ENCODE results near the gene MYH8.
A peak's percentile ranks its signal among the peaks of the same experiment; 100 is the strongest.

The MYH8 gene

DNA sequence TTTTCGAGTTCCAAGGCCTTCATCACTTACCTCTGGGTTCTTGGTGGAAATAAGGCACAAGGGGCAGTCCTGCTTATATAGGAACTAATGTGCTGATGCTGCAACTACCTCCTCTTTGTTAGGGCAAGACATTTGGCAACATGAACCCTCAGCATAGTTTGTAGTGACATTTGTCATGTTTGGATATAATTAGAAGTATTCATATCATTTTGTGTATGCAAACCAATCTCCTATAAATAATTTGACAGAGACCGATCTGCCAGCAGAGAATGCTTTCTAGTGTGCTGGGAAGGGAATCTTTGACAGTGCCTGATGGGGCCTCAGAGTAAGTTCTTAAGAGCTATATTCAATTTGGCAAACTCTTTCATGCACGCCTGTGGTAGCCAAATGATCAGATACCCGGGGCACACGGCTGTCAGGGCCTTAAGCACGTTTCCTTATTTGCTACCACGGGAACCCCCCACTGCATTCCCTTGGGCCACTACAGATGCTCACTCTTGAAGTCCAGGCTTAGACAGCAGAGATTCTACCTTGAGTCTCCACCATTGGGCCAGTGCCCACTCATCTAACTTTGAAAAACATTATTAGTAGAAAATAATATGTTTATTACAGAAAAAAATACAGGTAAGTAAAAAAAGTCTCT, at the start of gene MYH8:
Gene MYH8, minus strand, starts transcription at position 51 of the 643 bp plus-strand sequence. CDS start 1,723 bp downstream, outside the sequence.
- DNase-seq: no peak

DNA sequence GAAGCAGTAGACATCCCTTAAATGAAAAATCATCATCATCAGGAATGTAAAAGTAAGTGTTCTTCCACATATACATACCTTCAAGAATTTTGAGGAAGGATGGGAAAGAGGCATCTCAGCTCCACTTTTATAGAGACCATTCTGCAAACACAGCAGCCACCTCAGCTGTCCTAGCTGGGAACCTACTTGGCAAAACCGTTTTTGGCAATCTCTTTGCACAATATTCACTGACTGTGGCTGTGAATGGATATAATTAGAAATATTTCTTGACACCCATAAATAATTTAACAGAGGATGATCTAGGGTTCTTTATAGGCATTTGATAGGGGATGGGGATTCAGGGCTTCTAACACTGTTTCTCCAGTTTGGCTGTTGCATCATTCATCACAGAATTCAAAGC, 47.7 kb upstream of the MYH8 start, which contains the start of gene MYH4:
Gene MYH4, minus strand, starts transcription at position 101 of the 400 bp plus-strand sequence. CDS start 2,814 bp downstream, outside the sequence.
- DNase-seq: no peak

DNA sequence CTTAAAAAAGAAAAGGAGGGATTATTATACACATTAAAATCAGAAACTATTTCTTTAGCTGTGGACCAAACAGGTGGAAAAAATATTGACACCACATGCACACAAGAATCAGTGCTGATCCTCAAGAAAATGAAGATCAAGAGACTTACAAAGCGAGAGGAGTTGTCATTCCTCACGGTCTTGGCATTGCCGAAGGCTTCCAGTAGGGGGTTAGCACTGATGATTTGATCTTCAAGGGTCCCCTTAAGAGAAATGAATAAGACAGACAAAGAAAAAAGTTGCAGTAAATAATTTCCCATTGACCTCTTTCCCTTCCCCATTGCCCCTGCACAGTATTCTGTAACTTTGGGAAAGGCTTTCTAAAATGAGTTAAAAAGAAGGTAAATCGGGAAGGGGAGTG, 41.7 kb upstream of the MYH8 start:
- DNase-seq: no peak

DNA sequence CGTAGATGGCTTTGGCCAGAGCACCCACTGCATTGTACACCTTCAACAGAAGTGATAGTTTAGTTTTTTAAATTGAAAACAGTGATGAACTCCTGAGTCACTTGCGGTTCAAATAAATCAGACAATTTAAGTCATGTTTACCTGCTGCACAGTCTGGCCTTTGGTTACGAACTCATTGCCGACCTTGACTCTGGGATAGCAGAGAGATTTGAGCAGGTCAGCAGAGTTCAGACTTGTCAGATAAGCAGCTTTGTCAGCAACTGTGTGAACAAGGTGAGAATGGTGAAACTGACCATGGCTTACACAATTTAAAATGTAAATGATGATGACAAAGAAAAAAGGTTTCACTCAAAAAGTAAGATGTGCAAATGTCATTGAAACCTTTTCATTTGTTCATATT, 38.3 kb upstream of the MYH8 start:
- no peak for DNase-seq

DNA sequence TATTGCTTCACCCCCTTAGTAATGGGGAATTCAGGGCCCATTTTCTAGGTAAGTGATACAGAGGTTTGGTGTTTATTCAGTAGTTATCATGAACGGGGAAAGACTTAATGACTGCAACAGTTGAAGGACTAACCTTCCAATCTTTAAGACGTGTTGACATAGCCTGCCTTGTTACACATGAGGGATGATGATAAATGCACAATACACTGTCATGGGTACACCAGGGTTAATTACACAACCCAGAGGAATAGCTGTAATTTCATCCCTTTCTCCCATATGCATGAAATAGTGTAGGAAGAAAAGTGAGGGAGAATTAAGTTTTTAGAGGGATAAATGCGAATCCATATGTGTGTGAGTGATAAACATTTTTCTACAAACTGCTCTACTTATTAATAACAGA, 37.0 kb upstream of the MYH8 start:
- no peak for DNase-seq

DNA sequence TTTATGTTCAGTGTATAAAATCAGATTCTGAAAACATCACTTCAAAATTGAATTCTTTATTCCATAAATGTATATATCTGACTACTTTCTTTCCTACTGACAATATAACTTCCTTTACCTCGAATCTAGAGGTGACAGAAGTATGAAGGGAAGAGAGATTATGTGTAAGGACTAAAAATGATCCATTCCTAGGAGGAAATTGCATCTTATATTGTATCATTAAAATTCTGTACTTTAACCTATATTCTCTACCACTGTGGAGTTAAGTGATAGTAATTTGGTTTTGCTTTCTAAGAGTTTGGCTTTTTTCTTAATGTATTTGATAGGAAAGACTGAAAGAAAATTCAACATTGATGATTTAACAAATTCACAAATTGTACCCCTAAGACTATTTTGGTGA, 36.2 kb upstream of the MYH8 start:
- no peak for DNase-seq

DNA sequence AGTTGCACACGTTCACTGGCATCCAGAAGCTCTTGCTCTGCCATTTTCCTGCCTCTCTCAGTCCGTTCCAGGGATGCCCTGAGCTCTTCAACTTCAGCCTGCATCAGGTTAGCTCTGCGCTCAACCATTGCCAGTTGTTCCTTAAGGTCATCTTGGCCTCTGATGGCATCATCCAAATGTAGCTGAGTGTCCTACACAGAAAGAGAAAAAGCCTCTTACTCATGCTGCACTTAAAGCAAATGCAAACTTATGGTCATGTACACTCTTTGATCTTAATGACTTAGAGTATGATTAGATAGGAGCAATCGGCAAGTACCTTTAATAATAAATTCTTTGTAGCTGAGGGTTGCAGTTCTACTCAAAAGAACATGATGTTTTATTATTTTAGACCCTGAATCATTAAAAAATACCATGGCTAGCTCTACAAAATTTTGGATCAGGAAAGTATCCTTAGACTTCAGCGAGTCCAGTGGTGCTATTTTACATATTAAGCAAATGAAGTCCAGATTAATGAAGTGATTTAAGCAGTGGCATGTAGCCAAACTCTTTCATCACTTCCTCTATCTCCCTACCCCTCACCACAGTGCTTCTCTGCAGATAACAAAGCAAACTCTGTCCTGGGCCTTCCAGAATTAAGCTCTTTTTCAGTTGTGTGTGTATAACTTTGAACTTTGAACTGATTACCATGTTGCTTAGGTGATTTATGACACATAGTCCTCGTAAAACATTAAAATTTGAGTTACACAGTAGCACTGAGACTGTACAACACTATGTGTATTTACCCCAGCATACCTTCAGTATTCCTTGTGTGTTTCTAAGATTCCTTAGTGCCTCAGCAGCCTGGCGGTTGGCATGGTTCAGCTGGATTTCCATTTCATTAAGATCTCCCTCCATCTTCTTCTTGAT, 25.5 kb upstream of the MYH8 start:
- peak; percentile 0 for DNase-seq

DNA sequence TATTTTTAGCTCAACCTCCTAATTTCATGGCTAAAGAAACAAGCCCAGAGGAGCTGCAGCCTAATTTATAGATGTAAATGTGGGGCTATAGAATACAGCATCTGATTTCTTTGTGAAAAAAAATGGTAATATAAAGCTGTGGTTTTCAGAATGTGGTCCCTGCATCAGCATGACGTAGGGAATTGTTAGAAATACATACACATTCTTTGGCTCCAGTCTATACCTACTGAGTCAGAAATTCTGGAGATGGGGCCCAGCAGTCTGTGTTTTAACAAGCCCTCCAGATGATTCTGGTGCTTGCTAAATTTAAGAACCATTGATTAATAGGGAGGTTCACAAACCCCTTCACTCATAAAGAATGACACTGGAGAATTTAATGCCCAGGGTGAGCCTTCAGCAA, 18.1 kb upstream of the MYH8 start:
- DNase-seq: no peak

DNA sequence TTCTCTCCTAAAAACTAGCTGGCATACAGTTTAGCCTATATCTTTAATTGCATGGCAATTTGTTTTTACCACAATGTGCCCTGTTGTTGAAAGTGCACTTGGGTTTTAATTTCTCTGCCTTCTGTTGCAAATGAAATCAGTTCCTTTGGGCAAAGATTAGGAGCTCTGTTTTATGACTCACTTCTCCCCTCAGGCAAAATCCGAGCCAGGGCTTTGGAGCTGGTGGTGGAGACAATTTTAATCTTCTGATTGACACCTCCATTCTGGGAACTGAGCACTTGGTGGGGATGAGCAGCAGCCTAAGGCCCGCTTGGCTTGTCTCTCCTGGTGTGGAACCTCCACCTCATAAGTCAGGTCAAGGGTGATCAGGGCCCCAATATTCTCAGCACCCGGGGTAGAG, 13.3 kb upstream of the MYH8 start:
- DNase-seq: no peak

DNA sequence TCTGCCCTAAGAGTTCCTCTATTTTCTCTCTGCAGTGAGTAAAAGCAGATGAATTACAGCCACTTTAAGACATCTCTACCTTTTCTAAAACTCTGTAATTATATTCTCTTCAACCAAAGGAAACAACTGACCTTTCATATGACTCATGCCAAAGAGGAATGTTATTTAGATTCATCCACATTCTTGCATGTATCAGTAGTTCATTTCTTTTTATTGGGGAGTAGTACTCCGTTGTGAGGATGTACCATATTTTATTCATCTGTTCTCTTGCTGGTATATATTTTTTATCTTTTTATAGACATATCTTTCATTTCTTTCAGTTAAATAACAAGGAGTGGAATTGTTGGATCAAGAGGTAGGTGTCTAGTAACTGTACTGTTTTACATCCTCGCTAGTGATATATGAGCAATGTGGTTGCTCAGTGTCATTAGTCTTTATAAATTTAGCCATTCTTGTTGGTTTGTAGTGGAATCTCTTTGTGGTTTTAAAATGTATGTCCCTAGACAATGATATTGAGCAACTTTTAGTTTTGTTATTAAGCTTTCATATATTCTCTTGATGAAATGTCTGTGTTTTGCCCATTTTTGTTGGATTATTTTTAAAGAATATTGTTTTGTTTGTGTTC, 7.8 kb upstream of the MYH8 start:
- no peak for DNase-seq

DNA sequence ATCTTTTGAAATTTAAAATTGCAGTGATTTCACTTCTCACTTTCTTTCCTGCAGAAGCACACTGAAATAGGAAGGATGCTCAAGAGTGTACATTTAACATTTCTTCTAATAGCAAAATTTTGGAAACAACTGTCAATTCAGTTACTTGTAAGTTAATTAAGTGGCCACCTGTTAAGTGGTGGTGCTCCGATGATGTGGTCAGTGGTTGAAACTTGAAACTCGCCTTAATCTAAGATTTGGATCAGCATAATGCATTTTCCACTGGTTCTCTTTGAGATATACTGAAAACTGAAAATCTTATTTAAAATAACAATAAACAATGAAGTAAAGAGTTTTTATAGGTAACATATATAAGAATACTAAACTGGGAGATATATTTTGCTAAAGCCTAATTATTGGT, 7.0 kb upstream of the MYH8 start:
- DNase-seq: no peak

DNA sequence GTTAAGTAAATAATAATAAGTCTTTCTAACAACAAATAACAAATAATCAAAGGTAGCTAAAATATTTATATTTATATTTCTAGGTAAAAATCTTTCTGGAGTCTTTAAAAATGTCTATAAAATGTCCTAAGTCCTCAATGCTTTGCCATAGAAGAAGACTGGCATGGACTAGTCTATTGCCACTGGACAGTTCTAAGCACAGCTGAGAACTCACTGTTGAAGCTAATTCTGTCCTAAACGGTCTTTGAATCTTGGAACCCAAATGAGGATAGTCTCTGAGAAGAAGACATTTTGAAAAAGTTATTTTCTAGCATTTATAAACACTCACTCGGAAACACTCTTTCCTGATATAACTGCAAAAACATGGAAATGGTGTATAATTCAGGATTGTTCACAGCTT, 539 bp downstream of the MYH8 start:
- DNase-seq: no peak

DNA sequence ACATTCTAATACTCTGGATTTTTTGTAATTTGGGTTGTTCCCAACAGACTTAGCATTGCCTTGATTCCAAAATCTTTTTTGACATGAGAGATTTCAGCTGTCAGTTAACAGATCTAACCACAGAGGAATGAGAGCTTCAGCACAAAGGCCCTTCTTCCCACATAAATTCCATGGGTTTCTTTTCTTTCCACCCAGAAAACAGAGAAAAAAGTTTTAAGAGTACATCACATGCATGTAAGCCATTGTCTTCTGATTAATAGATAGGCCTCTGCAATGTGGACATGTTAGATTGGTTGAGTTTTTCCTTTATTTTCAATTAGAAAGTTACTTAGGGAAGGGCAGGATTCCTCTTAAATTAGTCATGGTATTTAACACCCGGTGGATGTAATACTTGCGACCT, 939 bp downstream of the MYH8 start:
- DNase-seq: no peak

DNA sequence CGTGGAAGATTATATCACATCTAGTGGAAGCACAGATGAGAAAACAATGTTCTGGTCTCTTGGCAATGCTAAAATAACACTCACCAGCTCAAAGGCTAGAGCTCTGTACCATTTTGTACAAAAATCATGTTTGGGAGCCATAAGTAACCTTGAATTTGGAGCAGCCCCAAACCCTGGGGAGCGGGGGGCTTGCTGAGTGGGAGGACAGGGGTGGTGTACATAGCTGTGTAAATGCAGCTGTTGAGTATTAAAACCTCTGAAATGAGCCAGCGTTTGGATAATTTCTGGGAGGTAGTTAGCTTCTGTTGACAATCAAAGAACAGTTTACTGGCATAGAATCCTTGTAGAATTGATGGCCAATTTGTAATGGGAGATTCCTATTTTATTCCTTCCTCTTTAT, 4.3 kb downstream of the MYH8 start:
- no peak for DNase-seq

DNA sequence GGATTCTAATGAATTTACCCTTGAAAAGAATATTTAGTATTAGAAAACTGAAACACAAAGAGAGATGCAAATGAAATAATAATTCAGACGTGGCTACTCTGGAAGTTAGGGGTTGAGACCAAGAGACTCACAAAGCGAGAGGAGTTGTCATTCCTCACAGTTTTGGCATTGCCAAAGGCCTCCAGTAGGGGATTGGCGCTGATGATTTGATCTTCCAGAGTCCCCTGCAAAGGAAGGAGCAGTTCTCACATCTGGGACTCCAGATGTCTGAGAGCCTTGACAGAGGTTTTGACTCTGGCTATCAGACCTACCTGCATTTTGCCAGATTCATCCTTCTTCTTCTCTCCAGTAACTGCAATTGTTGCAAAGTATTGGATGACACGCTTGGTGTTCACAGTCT, 6.6 kb downstream of the MYH8 start:
- DNase-seq: no peak

DNA sequence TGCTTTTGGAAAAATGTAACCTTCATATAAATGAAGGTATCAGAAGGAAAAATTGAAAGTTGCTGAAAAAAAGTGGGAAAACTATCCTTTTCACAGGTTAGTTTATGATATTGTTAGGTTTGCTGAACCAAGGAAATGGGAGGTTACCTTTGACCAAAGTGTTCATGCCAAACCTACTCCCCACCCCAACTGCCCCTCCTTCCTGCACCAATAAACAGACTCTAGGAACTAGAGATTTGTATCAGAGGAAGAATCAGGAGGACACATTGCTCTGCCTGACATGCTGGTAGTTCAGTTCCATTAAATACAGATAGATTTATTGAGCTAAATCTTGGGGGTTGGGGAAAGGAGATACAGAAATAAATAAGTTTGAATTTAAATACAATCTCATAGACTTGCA, 18.2 kb downstream of the MYH8 start:
- DNase-seq: no peak

DNA sequence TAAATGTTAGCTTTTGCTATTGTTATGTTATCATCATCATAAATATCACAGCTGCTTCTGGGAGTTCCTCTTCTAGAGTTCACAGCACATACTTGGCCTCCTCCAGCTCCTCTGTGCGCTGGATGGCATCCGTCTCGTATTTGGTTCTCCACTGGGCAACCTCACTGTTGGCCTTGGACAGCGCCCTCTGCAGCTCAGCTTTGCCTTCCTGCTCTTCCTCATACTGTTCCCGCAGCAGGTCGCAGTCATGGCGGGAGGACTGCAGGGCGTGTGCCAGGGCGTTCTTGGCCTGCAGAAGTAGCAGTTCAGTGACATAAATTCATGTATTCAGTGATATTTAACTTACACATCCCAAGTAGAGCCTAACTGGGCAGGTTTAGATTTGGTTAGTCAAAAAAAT, 23.4 kb downstream of the MYH8 start:
- no peak for DNase-seq

DNA sequence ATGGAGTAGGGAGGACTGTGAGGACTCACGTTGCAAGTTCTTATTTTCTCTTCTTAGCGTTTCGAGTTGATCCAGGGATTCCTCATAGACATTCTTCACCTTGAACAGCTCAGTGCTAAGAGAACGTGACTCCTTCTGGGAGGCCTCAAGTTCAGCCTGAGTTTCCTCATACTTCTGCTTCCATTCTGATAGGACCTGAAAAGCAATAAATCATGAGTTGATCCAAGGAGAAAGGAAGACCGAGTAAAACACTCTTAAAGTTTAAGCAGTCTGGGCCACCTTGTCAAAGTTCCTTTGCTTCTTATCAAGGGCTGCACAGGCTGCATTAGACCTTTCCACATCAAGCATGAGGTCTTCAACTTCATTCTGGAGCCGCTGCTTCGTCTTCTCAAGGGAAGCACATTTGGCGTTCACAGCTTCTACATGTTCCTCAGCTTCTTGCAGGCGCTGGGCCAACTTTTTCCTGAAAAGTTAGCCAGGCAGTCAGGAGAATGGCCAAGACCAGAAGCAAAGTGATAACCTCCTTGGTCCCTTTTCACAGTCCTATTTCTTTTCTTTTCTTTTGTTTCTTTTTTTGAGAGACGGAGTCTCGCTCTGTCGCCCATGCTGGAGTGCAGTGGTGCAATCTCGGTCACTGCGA, 25.1 kb downstream of the MYH8 start:
- no peak for DNase-seq

DNA sequence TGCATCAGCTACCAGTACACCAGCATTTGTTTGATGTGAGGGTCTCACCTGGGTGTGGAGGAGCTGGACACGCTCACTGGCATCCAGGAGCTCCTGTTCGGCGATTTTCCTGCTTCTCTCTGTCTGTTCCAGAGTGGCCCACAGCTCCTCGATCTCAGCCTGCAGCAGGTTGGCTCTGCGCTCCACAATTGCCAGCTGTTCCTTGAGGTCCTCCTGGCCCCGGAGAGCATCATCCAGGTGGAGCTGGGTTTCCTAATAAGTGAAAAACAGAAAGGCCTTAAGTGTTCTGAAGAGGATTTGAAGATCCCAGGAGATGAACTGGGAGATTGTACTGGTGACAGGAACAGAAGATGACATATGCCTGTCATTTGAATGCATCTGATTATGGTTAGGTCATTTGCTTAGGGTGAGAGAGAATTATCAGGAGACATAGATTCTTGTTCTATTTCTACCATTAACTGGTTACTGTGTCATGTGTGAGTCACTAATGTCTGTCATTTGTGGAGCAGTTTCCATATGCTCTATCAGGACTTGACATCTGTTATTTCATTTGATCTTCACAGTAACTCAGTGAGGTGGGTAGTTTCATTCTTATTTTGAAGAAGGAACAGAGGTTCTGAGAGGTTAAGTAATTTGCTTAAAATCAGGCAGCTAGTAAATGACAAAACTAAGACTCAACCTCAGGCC, 27.4 kb downstream of the MYH8 start:
- no peak for DNase-seq

DNA sequence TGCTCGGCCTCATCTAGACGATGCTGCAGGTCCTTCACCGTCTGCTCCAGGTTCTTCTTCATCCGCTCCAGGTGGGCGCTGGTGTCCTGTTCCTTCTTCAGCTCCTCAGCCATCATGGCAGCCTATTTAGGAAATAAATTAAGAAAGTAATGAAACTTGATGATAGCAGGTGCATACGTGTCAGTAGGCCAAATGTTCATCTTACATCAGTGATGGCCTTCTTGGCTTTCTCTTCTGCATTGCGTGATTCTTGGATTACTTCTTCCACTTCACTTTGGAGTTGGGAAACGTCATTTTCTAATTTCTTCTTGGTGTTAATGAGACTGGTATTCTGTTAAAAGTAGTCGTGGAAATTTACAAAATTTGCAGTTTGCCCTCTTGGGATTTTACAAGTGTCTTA, 28.9 kb downstream of the MYH8 start:
- DNase-seq: no peak

DNA sequence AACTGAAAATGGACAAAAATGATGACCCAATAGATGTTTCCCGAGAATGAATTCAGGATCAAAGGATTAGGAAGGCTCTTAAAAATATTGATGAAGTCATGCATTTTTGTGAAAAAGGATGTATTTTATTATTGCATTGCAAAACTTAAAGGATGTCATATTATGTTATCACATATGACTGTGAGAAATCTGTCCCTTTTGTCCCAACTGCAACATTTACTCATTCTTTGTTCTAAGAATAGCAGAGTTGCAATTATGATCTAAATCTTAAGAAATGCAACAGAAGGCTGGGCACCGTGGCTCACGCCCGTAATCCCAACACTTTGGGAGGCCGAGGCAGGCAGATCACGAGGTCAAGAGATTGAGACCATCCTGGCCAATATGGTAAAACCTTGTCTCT, 35.9 kb downstream of the MYH8 start:
- no peak for DNase-seq

DNA sequence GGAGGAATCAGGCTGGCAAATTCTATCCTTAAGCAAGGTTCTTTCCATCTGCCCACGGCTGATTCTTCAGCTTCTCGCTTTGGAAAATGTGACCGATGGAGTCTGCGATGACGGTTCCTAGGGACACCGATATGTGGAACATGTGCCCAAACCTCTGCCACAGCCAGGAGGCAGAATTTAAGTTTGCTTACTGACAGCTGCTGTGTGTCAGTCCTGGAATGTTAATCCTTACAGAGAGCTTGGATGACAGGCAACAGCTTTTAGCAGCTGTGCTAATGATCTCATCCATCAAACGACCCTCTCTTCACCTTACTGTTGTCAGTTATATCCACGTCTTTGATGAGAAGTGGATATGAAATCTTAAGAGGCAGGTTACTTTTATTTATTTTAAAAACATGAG, 37.6 kb downstream of the MYH8 start:
- no peak for DNase-seq
